HG03565 (cell line): ENCODE results near the gene PRDM2.
A peak's percentile ranks its signal among the peaks of the same experiment; 100 is the strongest.

ENCODE experiments used
- ATAC-seq: cut with Tn5 transposase; IDR thresholded peaks from one replicate; pipeline ENCODE4 v1.9.1; 2021; ENCODE audit warnings: mild to moderate bottlenecking, moderate library complexity; ENCODE audit not compliant: unreplicated experiment

Gene PRDM2

GRCh38 chr1:13731897-13732296 lies 31.9 kb downstream of the PRDM2 start:
- no peak for ATAC-seq

GRCh38 chr1:13732971-13733667 lies 33.1 kb downstream of the PRDM2 start:
- no peak for ATAC-seq

DNA sequence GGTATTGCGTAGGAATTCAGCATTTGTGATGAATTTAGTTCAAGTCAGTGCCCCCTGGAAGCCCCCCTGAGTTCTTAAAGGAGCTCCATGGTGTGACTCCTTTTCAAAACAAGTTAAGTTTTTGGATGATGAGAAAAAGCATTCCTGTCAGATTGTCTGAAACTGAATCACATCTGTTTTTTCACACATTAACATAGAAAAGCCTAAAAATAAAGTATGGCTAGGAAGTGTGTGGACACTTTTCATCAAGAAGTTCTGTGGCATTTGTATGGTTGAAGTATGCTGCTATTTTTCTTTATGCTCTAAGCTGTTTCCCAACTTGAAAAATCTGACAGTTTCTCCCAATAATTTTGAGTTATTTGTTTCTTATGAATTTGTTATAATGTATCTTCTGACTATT lies 33.7 kb downstream of the PRDM2 start:
- ATAC-seq, result no peak

GRCh38 chr1:13735168-13735930 lies 35.4 kb downstream of the PRDM2 start:
- ATAC-seq, result no peak

DNA sequence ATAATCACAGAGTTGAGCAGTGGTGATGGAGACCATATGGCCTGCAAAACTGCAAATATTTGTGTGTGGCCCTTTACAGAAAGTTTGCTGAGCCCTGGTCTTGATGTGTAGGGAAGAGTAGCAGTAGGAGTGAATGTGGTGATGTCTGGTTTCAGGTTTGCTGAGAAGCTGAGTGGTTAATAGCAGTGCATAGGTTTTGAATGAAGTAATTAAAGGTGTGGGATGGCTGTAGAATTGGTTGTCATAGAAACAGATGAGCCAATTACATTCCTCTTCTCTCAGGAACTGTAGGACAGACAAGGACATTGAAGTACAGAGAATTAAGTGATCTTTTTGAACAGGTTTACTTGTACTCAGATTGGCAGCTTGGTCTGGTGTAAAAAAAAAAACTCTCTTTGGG lies 37.4 kb downstream of the PRDM2 start:
- no peak for ATAC-seq

DNA sequence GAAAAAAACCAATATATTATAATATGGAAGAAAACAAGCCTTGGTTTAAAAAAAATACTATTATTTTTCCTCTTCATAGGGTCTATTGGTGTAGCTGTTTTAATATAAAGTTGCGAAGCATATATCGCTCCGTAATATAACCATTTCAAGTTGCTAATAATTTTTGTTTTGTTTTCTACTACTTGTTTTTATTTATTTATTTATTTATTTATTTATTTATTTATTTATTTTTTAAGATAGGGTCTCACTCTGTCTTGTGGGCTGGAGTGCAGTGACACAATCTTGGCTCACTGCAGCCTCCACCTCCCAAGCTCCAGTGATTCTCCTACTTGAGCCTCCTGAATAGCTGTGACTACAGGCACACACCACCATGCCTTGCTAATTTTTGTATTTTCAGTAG lies 46.4 kb downstream of the PRDM2 start:
- no peak for ATAC-seq

GRCh38 chr1:13748610-13749505 lies 48.9 kb downstream of the PRDM2 start:
- ATAC-seq, result peak; percentile 56

DNA sequence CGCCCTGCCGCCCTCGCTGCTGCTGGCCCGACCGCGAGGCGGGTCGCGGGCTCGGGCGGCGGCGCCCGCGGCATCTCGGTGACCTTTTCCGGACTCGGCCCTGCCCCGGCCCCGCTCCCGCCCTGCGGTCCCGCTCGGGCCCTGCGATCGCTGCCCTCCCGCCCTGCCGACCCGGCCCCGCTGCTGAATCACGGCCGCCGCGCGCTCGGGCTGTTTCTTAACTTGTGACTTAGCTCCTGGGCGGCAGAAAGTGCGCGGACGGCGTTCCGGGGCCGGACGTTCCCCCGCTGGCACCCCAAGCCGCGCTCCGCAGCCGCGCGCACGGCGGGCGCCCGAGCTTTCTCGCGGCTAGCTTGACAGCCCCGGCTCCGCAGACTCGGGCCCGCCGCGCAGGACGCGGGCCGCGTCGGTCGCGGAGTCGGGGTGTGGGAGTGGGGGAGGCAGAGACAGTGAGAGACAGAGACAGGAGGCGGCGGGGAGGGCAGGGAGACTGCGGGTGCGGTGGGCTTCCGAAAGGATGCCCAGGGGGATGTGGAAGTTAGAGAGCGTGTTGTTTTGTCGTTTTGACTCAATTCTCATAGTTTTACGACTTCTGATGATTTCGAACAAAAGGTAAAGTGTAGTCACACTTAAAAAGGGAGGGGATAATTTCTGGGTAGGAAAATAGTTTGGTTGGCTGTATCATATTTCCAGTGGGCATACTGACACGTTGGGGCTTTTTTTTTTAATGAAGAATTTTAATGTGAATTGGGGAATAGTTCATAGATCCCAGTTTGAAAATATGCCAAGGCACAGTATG lies 49.8 kb downstream of the PRDM2 start:
- ATAC-seq, result no peak

- ATAC-seq, result peak; percentile 36
Measured at GRCh38 chr1:13751458-13751871, 51.5 kb downstream of the PRDM2 start.

DNA sequence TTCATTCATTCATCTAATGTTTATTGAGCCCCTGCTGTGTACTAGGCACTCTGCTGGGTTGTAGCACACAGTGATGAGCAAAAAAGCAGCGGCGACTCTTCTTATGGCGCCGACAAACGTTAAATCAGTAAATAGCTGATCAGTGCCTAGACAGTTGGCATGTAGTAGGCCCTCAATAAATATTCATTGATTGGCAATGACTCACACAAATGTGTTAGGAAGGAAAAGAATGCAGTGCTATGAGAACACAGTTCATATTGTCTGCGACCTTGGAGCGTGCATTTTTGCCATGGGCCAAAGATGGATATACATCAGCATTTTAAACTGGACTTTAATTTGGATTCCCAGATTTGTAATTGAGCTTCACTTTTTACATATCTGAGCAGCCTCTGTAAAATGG lies 52.0 kb downstream of the PRDM2 start:
- no peak for ATAC-seq

GRCh38 chr1:13752852-13753251 lies 52.9 kb downstream of the PRDM2 start:
- no peak for ATAC-seq

- peak; percentile 24 for ATAC-seq
Measured at GRCh38 chr1:13753636-13754402, 53.8 kb downstream of the PRDM2 start.

GRCh38 chr1:13754510-13755103 lies 54.6 kb downstream of the PRDM2 start:
- ATAC-seq, result no peak

DNA sequence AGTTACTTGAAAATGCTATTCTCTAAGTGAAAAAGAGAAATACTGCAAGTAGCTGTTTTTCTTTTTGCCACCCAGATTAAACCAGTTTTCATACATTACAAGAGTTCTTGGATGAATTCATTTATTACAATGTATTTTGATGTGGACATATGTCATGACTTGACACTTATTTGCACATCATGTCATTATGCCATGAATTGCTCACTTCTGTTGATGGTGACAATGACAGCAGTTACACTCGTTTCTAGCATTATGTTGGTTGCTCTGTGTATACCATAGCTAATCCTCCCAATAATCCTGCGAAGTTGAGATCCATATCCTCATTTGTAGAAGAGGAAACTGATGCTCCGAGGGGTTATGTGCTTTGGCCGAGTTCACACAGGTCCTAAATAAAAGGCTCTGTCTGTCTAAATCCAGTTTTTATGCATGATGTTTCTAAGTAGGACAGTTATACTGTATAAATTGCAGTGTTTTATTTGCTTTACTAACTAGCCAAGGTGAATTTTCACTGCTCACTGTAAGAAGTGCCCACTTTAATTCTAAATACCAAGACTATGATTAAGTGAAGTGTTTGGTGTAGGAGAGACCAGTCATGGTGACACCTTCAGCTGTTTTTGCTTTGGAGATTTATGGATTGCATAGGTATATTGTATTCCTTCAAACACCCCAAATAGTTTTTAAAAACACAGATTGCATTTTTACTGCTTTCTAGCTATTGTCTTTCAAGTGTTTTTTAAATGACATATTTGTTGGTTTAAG lies 56.7 kb downstream of the PRDM2 start:
- no peak for ATAC-seq

DNA sequence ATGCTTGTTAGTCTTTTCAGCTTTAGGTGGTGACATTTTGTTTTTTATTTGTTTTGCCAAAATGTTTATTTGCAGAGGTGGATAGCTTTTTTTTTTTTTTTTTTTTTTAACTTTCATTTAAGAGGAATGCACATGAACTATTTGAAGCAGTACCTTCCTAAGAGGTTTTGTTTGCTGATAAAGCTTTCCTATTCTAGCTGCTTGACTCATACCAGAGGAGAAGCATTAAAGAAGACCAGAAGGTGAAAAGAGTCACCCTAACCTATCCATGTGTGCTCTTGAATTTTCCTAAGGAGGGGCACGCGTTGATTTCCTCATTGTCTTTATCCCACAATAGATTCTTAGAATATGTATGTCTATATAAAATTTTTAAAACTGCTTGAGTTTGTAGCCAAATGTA lies 57.7 kb downstream of the PRDM2 start:
- ATAC-seq, result no peak

DNA sequence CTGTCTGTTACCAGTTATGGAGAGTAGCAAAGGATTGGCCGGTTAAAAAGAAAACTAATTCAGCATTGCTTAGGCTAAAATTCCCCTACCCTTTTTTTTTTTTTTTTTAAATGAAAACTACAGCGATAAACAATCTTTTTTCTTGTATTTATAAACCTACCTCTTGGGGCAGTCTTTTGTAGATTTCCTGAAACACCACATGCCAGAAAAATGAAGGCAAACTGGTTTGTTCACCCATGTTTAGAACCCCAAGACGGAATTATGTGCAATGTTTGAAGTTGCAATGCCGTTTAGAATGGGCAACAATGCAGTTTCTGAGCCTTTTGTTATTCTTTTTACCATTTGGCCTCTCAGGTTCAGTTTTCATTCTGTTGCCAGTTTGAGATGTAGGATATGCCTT lies 59.1 kb downstream of the PRDM2 start:
- no peak for ATAC-seq

- no peak for ATAC-seq
Measured at GRCh38 chr1:13760340-13760739, 60.4 kb downstream of the PRDM2 start.

GRCh38 chr1:13760921-13761320 lies 60.9 kb downstream of the PRDM2 start:
- no peak for ATAC-seq

DNA sequence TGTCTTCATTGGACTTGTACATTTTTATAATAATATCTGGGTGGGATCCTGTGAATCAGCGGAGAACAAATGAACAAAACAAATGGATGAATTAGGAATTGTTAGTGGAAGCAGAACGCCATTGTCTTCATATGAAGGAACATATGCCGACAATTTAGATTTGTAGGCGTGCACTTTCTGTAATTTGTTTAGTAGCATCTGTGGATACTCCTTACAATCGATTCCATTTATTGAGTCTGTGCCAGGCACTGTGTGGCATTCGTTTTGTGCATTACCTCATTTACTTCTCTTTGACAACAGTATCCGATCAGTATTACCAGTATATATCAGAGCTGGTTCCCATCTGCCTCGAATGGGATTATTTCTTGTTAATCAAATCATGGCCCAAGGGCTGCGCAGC lies 61.9 kb downstream of the PRDM2 start:
- no peak for ATAC-seq
